GM21526 (cell line): ENCODE data around the gene TRPM2.
"Not testable (repeated sequence)": the region's sequence is repeated elsewhere in the genome, so short reads cannot be mapped to it uniquely, and the experiment has no call there.

Experiments
- ATAC-seq: cut with Tn5 transposase; IDR thresholded peaks from one replicate; pipeline ENCODE4 v1.9.1; 2021; ENCODE audit warnings: moderate library complexity; ENCODE audit not compliant: unreplicated experiment, low FRiP score

TRPM2 gene

DNA sequence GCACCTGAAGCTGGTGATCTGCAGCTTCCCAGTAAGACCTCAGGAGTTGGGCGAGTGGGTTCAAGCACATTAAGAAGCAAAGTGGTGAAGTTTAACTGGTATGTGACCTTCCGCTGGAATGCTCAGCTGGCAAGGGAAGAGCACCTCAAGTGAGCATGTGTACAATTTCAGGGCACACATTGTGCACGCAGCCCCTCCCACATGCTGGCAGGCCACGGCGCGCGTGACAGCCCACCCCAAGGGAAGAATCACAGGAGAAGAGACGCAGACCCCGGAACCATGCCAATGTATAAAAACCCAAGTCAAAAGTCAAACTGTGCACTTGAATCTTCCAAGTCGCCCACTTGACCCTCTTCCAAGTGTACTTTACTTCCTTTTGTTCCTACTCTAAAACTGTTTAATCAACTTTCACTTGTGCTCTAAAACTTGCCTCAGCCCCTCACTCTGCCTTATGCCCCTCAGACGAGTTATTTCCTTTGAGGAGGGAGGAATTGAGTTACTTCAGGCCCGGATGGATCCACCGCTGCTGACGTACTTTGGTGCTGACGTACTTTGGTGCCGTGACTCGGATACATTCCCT is 121.9 kb downstream of the TRPM2 start:
- ATAC-seq = no peak

DNA sequence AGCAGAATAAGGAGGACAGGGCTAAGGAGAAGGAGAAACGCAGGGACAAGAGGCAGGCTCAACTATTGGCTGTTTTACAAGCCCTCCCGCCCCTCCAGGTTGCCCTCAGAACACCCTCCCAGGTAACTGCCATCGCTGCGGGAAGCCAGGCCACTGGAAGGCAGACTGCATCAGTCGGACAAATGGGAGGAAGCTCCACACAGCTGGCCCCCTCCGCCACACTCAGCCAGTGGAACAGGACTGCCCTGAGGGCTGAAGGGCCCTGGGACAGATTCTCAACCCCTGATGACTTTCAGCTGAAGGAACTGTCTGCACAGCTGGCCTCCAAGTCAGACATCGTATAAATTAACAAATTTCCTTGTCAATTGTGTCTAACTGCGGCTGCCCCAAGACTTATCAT is 123.7 kb downstream of the TRPM2 start:
- ATAC-seq = no peak

DNA sequence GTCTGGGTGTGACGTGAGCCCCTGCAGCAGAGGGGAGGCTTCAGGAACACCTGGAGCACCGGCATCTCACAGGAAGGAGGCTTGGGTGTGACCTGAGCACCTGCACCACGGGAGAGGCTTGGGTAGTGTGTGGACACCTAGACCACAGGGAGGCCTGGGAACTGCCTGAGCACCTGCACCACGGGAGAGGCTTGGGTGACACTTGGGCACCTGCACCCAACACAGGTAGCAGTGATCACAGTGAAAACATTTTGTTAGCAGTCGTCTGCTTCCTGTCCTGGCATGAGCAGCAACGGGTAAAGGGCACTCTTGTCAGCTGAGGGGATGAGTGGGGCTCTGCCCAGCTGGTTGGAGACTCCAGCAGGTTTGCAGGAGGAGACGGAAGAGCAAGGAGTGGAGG is 124.3 kb downstream of the TRPM2 start:
- no peak for ATAC-seq

DNA sequence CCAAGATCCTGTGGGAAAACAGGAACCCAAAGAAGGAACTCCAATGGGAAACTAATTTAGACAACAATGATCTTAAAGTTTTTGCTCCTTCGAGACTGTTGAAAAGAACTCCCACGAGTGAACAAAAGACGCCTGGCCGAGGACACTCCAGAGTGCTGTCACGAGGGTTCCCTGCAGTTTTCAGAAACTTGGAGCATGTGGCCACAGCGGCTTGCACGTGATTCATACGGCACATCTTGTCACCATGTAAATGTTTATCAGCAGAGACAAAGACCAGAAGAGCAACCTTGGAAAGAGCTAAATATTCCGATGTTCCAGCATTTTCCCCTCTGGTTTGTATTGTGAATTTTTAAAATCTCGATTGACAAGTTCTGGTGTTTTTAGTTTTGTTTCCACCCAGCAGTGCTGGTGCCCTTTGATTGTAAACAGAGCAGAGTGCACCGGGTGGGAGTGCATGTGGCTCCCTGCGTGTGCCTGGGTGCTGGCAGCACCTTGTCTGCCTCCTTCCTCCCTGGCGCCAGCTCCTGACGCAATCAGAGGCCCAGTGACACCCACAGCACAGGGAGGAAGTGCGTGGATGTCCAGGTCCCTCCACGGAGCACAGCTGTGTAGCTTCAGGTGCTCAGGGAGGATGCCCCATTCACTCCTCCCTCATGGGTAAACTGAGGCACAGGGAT is 124.8 kb downstream of the TRPM2 start:
- no peak for ATAC-seq

GRCh38 chr21:44478801-44479167 is 125.4 kb downstream of the TRPM2 start:
- ATAC-seq = no peak

- ATAC-seq = not testable (repeated sequence)
Measured at GRCh38 chr21:44479556-44480199, 126.3 kb downstream of the TRPM2 start.

DNA sequence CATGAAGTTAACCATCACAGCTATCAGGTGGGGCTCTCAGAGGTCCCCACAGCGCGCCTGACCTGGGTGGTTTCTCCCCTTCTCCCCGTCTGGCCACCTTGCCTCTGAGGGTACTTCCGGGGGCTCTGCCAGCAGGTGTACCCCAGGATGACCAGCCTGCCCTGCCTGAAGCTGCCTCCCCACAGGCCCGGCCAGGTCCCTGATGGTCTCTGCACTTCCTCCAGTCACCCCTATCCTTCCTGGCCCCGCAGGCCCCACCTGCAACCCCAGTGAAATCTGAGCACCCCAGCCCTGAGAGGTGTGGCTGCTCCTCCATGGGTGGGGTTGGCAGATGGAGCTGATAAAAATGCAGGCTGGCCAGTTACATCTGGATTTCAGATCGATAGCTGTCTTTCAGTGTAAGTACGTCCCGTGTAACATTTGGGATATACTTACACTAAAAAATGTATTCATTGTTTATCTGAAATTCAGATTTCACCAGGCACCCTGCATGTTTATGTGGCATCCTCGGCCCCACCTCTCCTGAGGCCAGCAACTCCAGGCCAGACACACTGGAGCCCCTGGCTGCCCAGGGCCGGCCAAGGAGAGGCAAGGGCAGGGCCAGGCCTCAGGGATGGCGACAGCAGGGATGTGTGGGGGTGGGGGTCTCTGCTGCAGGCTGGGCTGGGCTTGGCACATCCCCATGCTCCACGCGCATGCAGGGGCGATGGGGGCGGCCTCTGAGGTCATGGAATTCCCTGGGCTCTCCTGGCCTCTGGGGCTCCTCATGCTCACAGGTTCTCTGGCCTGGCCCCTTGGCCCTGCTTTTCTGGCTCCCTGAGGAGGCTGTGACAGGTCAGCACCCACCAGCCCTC is 127.0 kb downstream of the TRPM2 start:
- no peak for ATAC-seq

DNA sequence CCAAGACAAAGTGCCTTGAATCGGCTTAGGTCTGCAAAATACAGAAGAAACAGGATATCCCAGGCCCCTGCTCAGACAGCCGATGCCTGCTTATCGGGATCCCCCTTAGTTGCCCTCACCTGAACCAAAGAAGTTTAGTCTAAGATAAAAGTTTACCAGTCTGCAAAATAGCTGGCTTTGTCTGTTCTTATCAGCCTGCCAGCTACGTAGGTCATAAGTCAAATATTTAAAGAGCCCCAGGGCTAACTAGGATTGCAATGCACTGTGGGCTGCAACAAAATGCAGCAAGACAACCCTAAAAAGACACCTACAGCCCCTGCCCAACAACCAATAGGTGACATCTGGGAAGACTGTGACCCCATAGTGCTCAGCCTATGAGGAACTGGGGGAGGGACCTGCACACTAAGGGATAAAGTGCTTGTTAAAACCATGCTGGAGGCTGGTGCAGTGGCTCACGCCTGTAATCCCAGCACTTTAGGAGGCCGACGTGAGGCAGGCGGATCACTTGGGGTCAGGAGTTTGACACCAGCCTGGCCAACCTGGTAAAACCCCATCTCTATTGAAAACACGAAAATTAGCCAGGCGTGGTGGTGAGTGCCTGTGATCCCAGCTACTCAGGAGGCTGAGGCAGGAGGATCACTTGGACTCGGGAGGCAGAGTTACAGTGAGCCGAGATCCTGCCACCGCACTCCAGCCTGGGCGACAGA is 129.3 kb downstream of the TRPM2 start:
- no peak for ATAC-seq

- no peak for ATAC-seq
Measured at GRCh38 chr21:44483288-44484237, 130.1 kb downstream of the TRPM2 start.

GRCh38 chr21:44484498-44485253 is 131.3 kb downstream of the TRPM2 start:
- no peak for ATAC-seq

DNA sequence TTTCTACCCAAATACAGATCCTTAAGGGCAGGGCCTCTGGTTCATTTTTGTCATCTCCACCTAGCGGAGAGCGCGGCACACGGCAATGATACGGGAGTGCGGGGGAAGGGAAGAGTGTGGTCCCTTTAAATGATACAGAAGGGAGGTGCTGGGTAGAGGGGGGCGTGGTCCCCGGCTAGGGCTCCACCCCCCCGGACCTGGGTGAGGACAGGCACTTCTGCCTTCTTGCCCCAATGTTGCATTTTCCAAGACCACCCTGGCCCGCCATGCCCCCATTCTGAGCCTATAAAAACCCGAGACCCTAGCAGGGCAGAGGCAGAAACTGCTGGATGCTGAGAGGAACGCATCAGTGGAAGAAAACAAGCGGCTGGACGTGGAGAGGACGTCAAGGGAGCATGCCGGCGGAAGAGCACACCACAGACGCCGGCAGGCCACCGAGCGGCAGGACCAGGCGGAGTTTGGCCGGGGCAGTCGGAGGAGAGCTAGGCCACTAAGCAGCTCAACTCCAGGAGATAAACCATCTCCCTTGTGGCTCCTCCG is 131.9 kb downstream of the TRPM2 start:
- ATAC-seq = no peak

DNA sequence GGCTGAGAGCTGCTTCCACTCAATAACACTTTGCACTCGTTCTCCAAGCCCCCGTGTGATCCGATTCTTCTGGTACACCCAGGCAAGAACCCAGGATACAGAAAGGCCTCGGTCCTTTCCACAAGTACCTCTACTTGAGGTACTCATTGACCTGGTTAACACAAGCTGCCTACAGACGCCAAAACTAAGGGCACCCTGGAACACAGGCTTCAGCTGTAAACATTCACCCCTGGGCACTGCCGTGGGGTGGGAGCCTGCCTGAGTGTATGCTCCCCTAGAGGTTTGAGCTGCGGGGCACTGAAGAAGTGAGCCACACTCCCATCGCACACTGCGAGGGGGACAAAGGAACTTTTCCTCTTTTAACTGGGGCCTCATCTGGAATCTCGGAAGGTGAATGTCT is 132.4 kb downstream of the TRPM2 start:
- ATAC-seq = no peak

DNA sequence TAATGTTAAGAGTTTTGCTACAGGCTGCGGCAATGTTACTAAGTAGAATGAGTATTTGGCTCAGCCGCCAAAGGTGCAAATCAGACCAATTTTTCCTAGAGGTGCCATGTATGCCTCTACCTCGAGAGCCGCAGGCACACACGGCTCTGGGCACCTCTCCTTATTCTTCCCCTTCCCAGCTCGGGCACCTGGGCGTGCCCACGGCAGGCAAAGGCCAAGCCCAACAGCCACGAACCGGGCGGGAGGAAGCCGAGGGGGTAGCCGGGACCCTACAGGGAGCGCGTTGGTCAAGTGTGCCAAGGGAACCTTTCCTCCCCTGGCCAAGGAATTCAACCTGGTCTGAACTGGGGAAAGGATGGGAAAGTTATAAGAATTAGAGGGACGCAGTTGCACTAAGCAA is 132.9 kb downstream of the TRPM2 start:
- no peak for ATAC-seq

GRCh38 chr21:44487831-44488230 is 134.4 kb downstream of the TRPM2 start:
- no peak for ATAC-seq

DNA sequence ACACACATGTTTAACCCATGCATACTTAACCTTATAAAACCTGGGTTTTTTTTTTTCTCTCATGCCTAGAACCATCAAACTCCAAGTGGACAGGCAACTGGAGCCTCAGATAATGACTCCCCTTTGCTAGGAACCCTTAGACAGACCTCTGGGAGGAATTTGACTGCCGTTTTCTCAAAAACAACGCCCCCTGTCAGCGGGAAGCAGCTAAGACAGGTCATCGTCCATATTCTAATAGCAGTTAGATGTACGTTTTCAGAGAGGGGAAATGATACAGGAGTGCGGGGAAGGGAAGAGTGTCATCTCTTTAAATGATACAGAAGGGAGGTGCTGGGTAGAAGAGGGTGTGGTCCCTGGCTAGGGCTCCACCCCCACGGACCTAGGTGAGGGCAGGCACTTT is 136.5 kb downstream of the TRPM2 start:
- no peak for ATAC-seq

- ATAC-seq = no peak
Measured at GRCh38 chr21:44490405-44490804, 137.0 kb downstream of the TRPM2 start.

- ATAC-seq = no peak
Measured at GRCh38 chr21:44490816-44491215, 137.4 kb downstream of the TRPM2 start.
